COLO668 (cell line): ENCODE results near the gene ZNF500.

Experiments used
- DNase-seq: peaks from one replicate; lab custom pipeline; 2025; ENCODE audit not compliant: unreplicated experiment; lab: John Stamatoyannopoulos, UW

ZNF500 gene

GRCh38 chr16:4713663-4714501 lies 53.1 kb downstream of the ZNF500 start:
- DNase-seq: no peak

GRCh38 chr16:4709481-4709880 lies 57.5 kb downstream of the ZNF500 start:
- DNase-seq: no peak

GRCh38 chr16:4706871-4707270 lies 60.1 kb downstream of the ZNF500 start:
- DNase-seq: no peak

GRCh38 chr16:4704913-4705312 lies 62.0 kb downstream of the ZNF500 start:
- no peak for DNase-seq

- no peak for DNase-seq
Observed at GRCh38 chr16:4704491-4704890, 62.5 kb downstream of the ZNF500 start.

GRCh38 chr16:4703906-4704305 lies 63.1 kb downstream of the ZNF500 start:
- DNase-seq: no peak

GRCh38 chr16:4702466-4702808 lies 64.5 kb downstream of the ZNF500 start:
- DNase-seq: no peak

- DNase-seq: no peak
Observed at GRCh38 chr16:4701791-4702465, 65.0 kb downstream of the ZNF500 start.

- DNase-seq: no peak
Observed at GRCh38 chr16:4700997-4701743, 65.8 kb downstream of the ZNF500 start.

GRCh38 chr16:4700380-4700996 lies 66.5 kb downstream of the ZNF500 start:
- no peak for DNase-seq

GRCh38 chr16:4699046-4699556 lies 67.9 kb downstream of the ZNF500 start:
- no peak for DNase-seq

- no peak for DNase-seq
Observed at GRCh38 chr16:4698321-4699045, 68.5 kb downstream of the ZNF500 start.
